ENCODE measurements around the gene PLSCR4.

The PLSCR4 gene

GRCh38 chr3:146189519-146190173 is 61.3 kb downstream of the PLSCR4 start:
- DNase-seq = peak; percentile 6

GRCh38 chr3:146187334-146187950 is 63.5 kb downstream of the PLSCR4 start:
- no peak for DNase-seq

- DNase-seq = peak; percentile 34
Observed at GRCh38 chr3:146184241-146185015, 66.5 kb downstream of the PLSCR4 start.

- DNase-seq = no peak
Observed at GRCh38 chr3:146181216-146181615, 69.7 kb downstream of the PLSCR4 start.

- DNase-seq = no peak
Observed at GRCh38 chr3:146180376-146180775, 70.5 kb downstream of the PLSCR4 start.

GRCh38 chr3:146178006-146178689 is 72.8 kb downstream of the PLSCR4 start:
- DNase-seq = no peak

GRCh38 chr3:146177519-146177918 is 73.4 kb downstream of the PLSCR4 start:
- no peak for DNase-seq

- DNase-seq = no peak
Observed at GRCh38 chr3:146177072-146177471, 73.8 kb downstream of the PLSCR4 start.

GRCh38 chr3:146172586-146172985 is 78.3 kb downstream of the PLSCR4 start:
- DNase-seq = no peak

- DNase-seq = no peak
Observed at GRCh38 chr3:146170591-146170990, 80.3 kb downstream of the PLSCR4 start.

GRCh38 chr3:146169891-146170290 is 81.0 kb downstream of the PLSCR4 start:
- no peak for DNase-seq

GRCh38 chr3:146166826-146167225 is 84.1 kb downstream of the PLSCR4 start:
- no peak for DNase-seq

- no peak for DNase-seq
Observed at GRCh38 chr3:146166415-146166821, 84.5 kb downstream of the PLSCR4 start.

- no peak for DNase-seq
Observed at GRCh38 chr3:146165877-146166276, 85.0 kb downstream of the PLSCR4 start.

- DNase-seq = no peak
Observed at GRCh38 chr3:146164971-146165769, 85.7 kb downstream of the PLSCR4 start.

GRCh38 chr3:146164506-146164905 is 86.4 kb downstream of the PLSCR4 start:
- no peak for DNase-seq

- no peak for DNase-seq
Observed at GRCh38 chr3:146164071-146164470, 86.8 kb downstream of the PLSCR4 start.

- DNase-seq = no peak
Observed at GRCh38 chr3:146163584-146163983, 87.3 kb downstream of the PLSCR4 start.

- no peak for DNase-seq
Observed at GRCh38 chr3:146162561-146162960, 88.3 kb downstream of the PLSCR4 start.

- DNase-seq = no peak
Observed at GRCh38 chr3:146161663-146162002, 89.3 kb downstream of the PLSCR4 start.

- DNase-seq = peak; percentile 69
Observed at GRCh38 chr3:146160964-146161662, 89.8 kb downstream of the PLSCR4 start, which contains the start of gene PLOD2. PLOD2 (minus strand) TSS chr3:146161184; CDS start chr3:146160989, 195 bp downstream.

Measured in NCI-H2171 (cell line).